Prostate gland (tissue), 2 donors: ENCODE measurements around the gene NHLRC2. TPM values are rescaled to one million over a fixed set of nuclear protein-coding genes. Genes with fewer than 3 reads are reported as not detected.

Experiments used
- DNase-seq: peaks from one replicate; pipeline ENCODE4 v3.0.0-alpha.2; 2019; ENCODE audit warnings: low spot score
- H3K27ac ChIP-seq, 2 donors: fragments of 200-600 bp; sonication (generic); 2 replicates each; pipeline ENCODE4 v1.5.1; 2017 to 2019
- H3K27me3 ChIP-seq: fragments of 200-600 bp; sonication (generic); replicated peaks from 2 replicates; pipeline ENCODE4 v1.5.1; 2019; ENCODE audit not compliant: insufficient read depth
- H3K36me3 ChIP-seq, 2 donors: fragments of 200-600 bp; sonication (generic); 1 replicate in 1 of 2; 2 replicates in 1 of 2; pipeline versions ENCODE4 v1.5.1 to v1.8.1; 2017 to 2019
- H3K4me1 ChIP-seq: fragments of 200-600 bp; sonication (generic); replicated peaks from 2 replicates; pipeline ENCODE4 v1.5.1; 2019
- H3K4me3 ChIP-seq, 2 donors: fragments of 200-600 bp; sonication (generic); 2 replicates each; pipeline ENCODE4 v1.5.1; 2017 to 2019
- H3K9me3 ChIP-seq: fragments of 200-600 bp; sonication (generic); 2 replicates; pipeline ENCODE4 v1.5.1; 2017
- CTCF ChIP-seq, 4 experiments: fragments of 200-600 bp in 2 of 4; fragments of 450-650 bp in 2 of 4; sonication (generic) in 2 of 4; IDR thresholded peaks; 1 replicate in 3 of 4; 2 replicates in 1 of 4; pipeline ENCODE4 v1.5.1; 2016 to 2019; ENCODE audit warnings: antibody characterized with exemption in 4 of 4, mild to moderate bottlenecking in 2 of 4, moderate library complexity in 2 of 4
- POLR2A ChIP-seq: fragments of 450-650 bp; IDR thresholded peaks from one replicate; pipeline ENCODE4 v1.6.1; 2016; ENCODE audit warnings: antibody characterized with exemption, mild to moderate bottlenecking
- POLR2AphosphoS5 ChIP-seq: sonication (generic); formaldehyde crosslinking; IDR thresholded peaks from one replicate; pipeline ENCODE4 v1.6.1; 2017; ENCODE audit warnings: antibody characterized with exemption
- WGBS: methylation state at CpG from one replicate; pipeline ENCODE4 v1.1.5; 2018; 5-methylcytosine and 5-hydroxymethylcytosine counted together
- intact Hi-C: fragments of 100-400 bp; cut with DNase I; formaldehyde crosslinking; loops from one replicate; pipeline ENCODE4 v1.14.2; 2022
- total RNA-seq, 2 donors: library from RNA; depleted of rRNA; stranded (reverse); fragments of >200 nt; gene quantifications; one replicate each; pipeline ENCODE4 v1.1.0, GENCODE V29; 2016

Gene NHLRC2
- total RNA-seq, 2 donors from 2014 or later: 49.4 to 89.5 TPM

- no peaks in the 10 kb centered on the region for H3K9me3 ChIP-seq
- H3K4me1 ChIP-seq: no peaks in the 10 kb centered on the region
- no peaks in the 10 kb centered on the region for H3K36me3 ChIP-seq
- H3K27ac ChIP-seq: no peak overlapping the region
- TF ChIP-seq POLR2AphosphoS5: no peak
- TF ChIP-seq CTCF (IDR thresholded peaks at IDR 0.05): no peak
- TF ChIP-seq POLR2A: no peak
- no peaks in the 10 kb centered on the region for H3K27me3 ChIP-seq
- H3K4me3 ChIP-seq: no peak overlapping the region
- intact Hi-C loops: loop anchor here (10.0 kb wide), 2 partner anchors 190 to 210 kb away; no protein-coding TSS in a partner anchor
- no peak for DNase-seq
- 56% methylated on average over 1 of the region's 1 CpG for WGBS
Measured at GRCh38 chr10:113894581-113894980, 40.1 kb downstream of the NHLRC2 start.

GRCh38 chr10:113895018-113895417 lies 40.6 kb downstream of the NHLRC2 start:
- no peaks in the 10 kb centered on the region for H3K27me3 ChIP-seq

GRCh38 chr10:113897693-113898618 lies 43.5 kb downstream of the NHLRC2 start:
- intact Hi-C loops: loop anchor here (10.0 kb wide), 2 partner anchors 193 to 207 kb away; no protein-coding TSS in a partner anchor
- Histone ChIP-seq H3K27me3 (no peaks in the 10 kb centered on the region), H3K4me3 (no peak overlapping the region), H3K4me1 (no peaks in the 10 kb centered on the region), H3K36me3 (no peaks in the 10 kb centered on the region), H3K9me3 (no peaks in the 10 kb centered on the region), H3K27ac (peak overlapping the region in 1 of 2 donors; percentile 11)
- DNase-seq: no peak
- 78% methylated on average over 6 of the region's 6 CpGs for WGBS
- TF ChIP-seq CTCF (IDR thresholded peaks at IDR 0.05) (no peak), POLR2AphosphoS5 (no peak), POLR2A (no peak)

More at GRCh38 chr10:113895018-113895417, 40.6 kb downstream of the NHLRC2 start:
- no peak overlapping the region for H3K4me3 ChIP-seq
- H3K36me3 ChIP-seq: no peaks in the 10 kb centered on the region
- H3K9me3 ChIP-seq: no peaks in the 10 kb centered on the region
- DNase-seq: no peak
- no peak for TF ChIP-seq CTCF (IDR thresholded peaks at IDR 0.05)
- TF ChIP-seq POLR2AphosphoS5: no peak
- no peak for TF ChIP-seq POLR2A
- intact Hi-C loops: loop anchor here (10.0 kb wide), 2 partner anchors 190 to 210 kb away; no protein-coding TSS in a partner anchor
- no peak overlapping the region for H3K27ac ChIP-seq
- no peaks in the 10 kb centered on the region for H3K4me1 ChIP-seq

GRCh38 chr10:113899952-113900598 lies 45.6 kb downstream of the NHLRC2 start:
- Histone ChIP-seq H3K4me1 (no peaks in the 10 kb centered on the region), H3K4me3 (no peak overlapping the region), H3K27ac (peak overlapping the region; percentile 7 to 12), H3K36me3 (peaks cover 0 to 3% of the 10 kb centered on the region in 2 donors), H3K27me3 (no peaks in the 10 kb centered on the region), H3K9me3 (no peaks in the 10 kb centered on the region)
- no peak for TF ChIP-seq CTCF (IDR thresholded peaks at IDR 0.05)
- TF ChIP-seq POLR2A: no peak
- no peak for TF ChIP-seq POLR2AphosphoS5
- intact Hi-C loops: loop anchor here (10.0 kb wide), 2 partner anchors 195 to 205 kb away; no protein-coding TSS in a partner anchor
- WGBS: 83% methylated on average over 2 of the region's 2 CpGs
- no peak for DNase-seq
